HFFc6 (cell line): Measurements from ENCODE around the gene DOCK3. TPM values are rescaled to one million over a fixed set of nuclear protein-coding genes. Genes with fewer than 3 reads are reported as not detected.

Experiments
- DNase-seq: peaks from one replicate; pipeline ENCODE4 v3.0.0-alpha.2; 2018
- H3K27ac Mint-ChIP-seq: 2 replicates; pipeline ENCODE4 v1.8.0; 2020; ENCODE audit warnings: mild to moderate bottlenecking, mixed read lengths
- H3K27me3 Mint-ChIP-seq: 2 replicates; pipeline ENCODE4 v1.8.0; 2021; ENCODE audit warnings: mild to moderate bottlenecking, moderate library complexity, mixed read lengths; ENCODE audit not compliant: insufficient read depth
- H3K36me3 Mint-ChIP-seq: 2 replicates; pipeline ENCODE4 v1.8.0; 2021; ENCODE audit warnings: low read depth, mixed read lengths
- H3K4me1 Mint-ChIP-seq: 2 replicates; pipeline ENCODE4 v1.8.0; 2020; ENCODE audit warnings: low read depth, mixed read lengths
- H3K4me3 Mint-ChIP-seq: 2 replicates; pipeline ENCODE4 v1.8.0; 2020; ENCODE audit warnings: mild to moderate bottlenecking, moderate library complexity, mixed read lengths
- H3K9me3 Mint-ChIP-seq: 2 replicates; pipeline ENCODE4 v1.8.0; 2020; ENCODE audit warnings: mild to moderate bottlenecking, mixed read lengths
- CTCF ChIP-seq: fragments of 200-600 bp; sonication (generic); IDR thresholded peaks from 2 replicates; pipeline ENCODE4 v1.5.0; 2021; ENCODE audit warnings: antibody characterized with exemption, mild to moderate bottlenecking
- total RNA-seq, 6 experiments: library from RNA; stranded (reverse); fragmentation: NEBNext Ultra II Directional; extraction: Animal tissue kit (Norgen Biotek cat#: 25700); gene quantifications; 2 replicates in 1 of 6; 3 replicates in 5 of 6; pipeline ENCODE4 v1.2.3, GENCODE V29; 2021

Gene DOCK3
- total RNA-seq, 6 experiments from 2014 or later = 0.14 to 0.26 (median 0.22) TPM

DNA sequence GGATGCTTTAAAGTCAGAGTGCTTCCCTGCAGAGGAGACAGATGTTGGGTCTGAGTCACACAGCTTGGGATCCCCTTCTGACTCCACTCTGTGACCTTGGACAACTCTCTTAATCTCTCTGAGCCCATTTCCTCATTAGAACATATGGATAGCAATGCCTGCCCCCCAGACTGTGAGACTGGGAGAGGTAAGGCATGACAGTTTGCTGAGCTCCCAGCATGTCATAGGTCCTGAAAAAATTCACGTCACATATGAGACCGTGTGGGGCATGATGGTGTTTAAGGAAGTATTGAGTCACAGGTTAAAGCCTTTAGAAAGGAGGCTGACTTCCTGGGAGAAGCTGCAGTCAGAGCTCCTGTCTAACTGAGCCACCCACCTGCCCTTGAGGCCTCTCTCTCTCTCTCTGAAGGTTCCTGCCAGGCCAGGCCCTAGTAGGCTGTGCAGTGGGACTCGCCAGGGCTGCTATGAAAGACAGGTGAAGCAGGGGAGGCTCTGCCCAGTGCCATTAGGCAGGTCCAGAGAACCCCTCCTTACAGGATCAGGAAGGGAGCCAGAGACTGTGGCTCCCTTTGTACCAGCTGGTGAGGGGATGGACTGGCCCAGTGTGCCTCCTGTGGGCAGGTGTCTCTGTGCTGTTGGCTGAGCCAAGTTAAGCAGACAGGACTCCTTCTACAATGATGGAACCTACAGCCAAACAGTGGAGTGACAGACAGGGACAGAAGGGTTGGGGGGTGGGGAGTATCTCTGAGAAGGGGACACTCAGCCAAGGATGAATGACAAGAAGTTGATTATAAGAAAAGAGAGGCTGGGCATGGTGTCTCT lies 19.5 kb upstream of the DOCK3 start:
- Mint-ChIP-seq H3K27ac (peak overlapping the region; percentile 17; the same call in 1 of the 2 replicates), H3K36me3 (no peaks in the 10 kb centered on the region; the same call in 1 of the 2 replicates), H3K27me3 (peaks cover 7% of the 10 kb centered on the region), H3K9me3 (no peaks in the 10 kb centered on the region), H3K4me3 (no peak overlapping the region), H3K4me1 (peaks cover 24% of the 10 kb centered on the region)
- DNase-seq = peak; percentile 16
- no peak for TF ChIP-seq CTCF

GRCh38 chr3:50656417-50657195 lies 18.1 kb upstream of the DOCK3 start:
- TF ChIP-seq CTCF = no peak
- H3K27me3 Mint-ChIP-seq = peaks cover 7% of the 10 kb centered on the region
- H3K36me3 Mint-ChIP-seq = no peaks in the 10 kb centered on the region
- no peak overlapping the region for H3K27ac Mint-ChIP-seq
- no peaks in the 10 kb centered on the region for H3K9me3 Mint-ChIP-seq
- no peak for DNase-seq
- H3K4me3 Mint-ChIP-seq = no peak overlapping the region
- peaks cover 24% of the 10 kb centered on the region for H3K4me1 Mint-ChIP-seq

GRCh38 chr3:50657407-50657806 lies 17.3 kb upstream of the DOCK3 start:
- Mint-ChIP-seq H3K4me1 (peaks cover 28% of the 10 kb centered on the region), H3K4me3 (no peak overlapping the region), H3K9me3 (no peaks in the 10 kb centered on the region), H3K36me3 (no peaks in the 10 kb centered on the region), H3K27ac (no peak overlapping the region), H3K27me3 (peaks cover 7% of the 10 kb centered on the region)
- TF ChIP-seq CTCF = no peak
- DNase-seq = no peak

DNA sequence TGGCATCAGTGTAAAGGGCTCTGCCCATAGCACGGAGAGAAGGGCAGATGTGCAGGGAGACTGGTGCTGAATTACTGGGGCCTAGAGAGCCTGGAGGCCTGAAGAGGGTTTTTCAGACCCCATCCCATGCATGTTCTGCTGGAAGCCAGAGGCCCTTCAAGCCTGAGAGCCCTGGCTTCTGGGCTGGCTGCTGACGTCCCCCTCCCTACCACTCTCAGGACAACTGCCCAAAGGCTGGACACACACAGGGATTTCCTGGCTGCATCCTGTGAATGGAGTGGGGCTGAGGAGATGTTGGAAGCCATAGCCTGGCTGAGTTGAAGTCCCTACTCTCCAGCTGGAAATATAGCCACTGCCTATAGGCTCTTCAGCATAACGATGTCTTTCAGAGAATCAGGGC lies 16.9 kb upstream of the DOCK3 start:
- DNase-seq = no peak
- H3K9me3 Mint-ChIP-seq = no peaks in the 10 kb centered on the region
- peaks cover 32% of the 10 kb centered on the region for H3K4me1 Mint-ChIP-seq
- H3K27ac Mint-ChIP-seq = peak overlapping the region; percentile 28
- no peaks in the 10 kb centered on the region for H3K36me3 Mint-ChIP-seq
- H3K27me3 Mint-ChIP-seq = peaks cover 7% of the 10 kb centered on the region
- H3K4me3 Mint-ChIP-seq = no peak overlapping the region
- TF ChIP-seq CTCF = no peak

DNA sequence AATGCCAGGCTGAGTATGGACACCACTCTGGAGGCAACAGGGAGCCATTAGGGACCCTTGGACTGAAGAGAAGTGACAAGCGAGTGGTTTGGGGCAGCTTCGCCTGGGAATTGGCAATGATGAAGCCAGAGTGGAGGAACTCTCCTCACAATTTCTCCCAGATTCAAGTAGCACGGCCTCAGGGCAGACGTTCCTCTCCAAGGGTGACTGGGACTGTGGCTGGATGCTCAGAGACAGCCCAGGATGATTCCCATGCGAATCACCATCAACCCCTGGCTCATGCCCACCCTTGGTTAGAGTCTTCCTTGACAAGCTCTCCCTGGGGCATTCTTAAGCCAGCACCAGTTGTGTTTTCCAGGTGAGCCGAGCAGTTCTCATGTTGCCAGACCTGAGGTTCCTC lies 16.3 kb upstream of the DOCK3 start:
- peak overlapping the region; percentile 28 for H3K27ac Mint-ChIP-seq
- no peaks in the 10 kb centered on the region for H3K36me3 Mint-ChIP-seq
- peaks cover 38% of the 10 kb centered on the region for H3K4me1 Mint-ChIP-seq
- no peaks in the 10 kb centered on the region for H3K9me3 Mint-ChIP-seq
- H3K27me3 Mint-ChIP-seq = peaks cover 7% of the 10 kb centered on the region
- no peak for TF ChIP-seq CTCF
- DNase-seq = peak; percentile 75
- H3K4me3 Mint-ChIP-seq = no peak overlapping the region
